ES-I3 (cell line): ENCODE measurements around the gene PROSER3.

Experiments
- H3K36me3 ChIP-seq: 2 replicates; pipeline ENCODE4 v1.6.1; 2013; ENCODE audit warnings: mild to moderate bottlenecking, low read length, control low read depth, moderate library complexity; ENCODE audit not compliant: insufficient read depth
- H3K4me1 ChIP-seq: 2 replicates; pipeline ENCODE4 v1.6.1; 2013; ENCODE audit warnings: mild to moderate bottlenecking, control low read depth, low read length; ENCODE audit not compliant: insufficient read depth
- H3K9ac ChIP-seq: 2 replicates; pipeline ENCODE4 v1.6.1; 2013; ENCODE audit warnings: low read depth, mild to moderate bottlenecking, low read length, moderate library complexity
- H3K9me3 ChIP-seq: 2 replicates; pipeline ENCODE4 v1.6.1; 2013; ENCODE audit warnings: mild to moderate bottlenecking, low read length, moderate library complexity; ENCODE audit not compliant: control insufficient read depth, insufficient read depth

Gene PROSER3

GRCh38 chr19:35729021-35729420 lies 29.0 kb upstream of the PROSER3 start:
- no peaks in the 10 kb centered on the region for H3K4me1 ChIP-seq
- H3K9me3 ChIP-seq, result no peaks in the 10 kb centered on the region
- H3K36me3 ChIP-seq, result peaks cover 22% of the 10 kb centered on the region

GRCh38 chr19:35729763-35730162 lies 28.2 kb upstream of the PROSER3 start:
- Histone ChIP-seq H3K36me3 (peaks cover 21% of the 10 kb centered on the region), H3K4me1 (no peaks in the 10 kb centered on the region), H3K9me3 (no peaks in the 10 kb centered on the region), H3K9ac (no peak overlapping the region)

More at GRCh38 chr19:35729021-35729420, 29.0 kb upstream of the PROSER3 start:
- H3K9ac ChIP-seq, result no peak overlapping the region

- Histone ChIP-seq H3K9me3 (no peaks in the 10 kb centered on the region), H3K36me3 (peaks cover 16% of the 10 kb centered on the region), H3K4me1 (no peaks in the 10 kb centered on the region), H3K9ac (no peak overlapping the region)
These were observed 27.6 kb upstream of the PROSER3 start for GRCh38 chr19:35730326-35730725.

- Histone ChIP-seq H3K36me3 (peaks cover 15% of the 10 kb centered on the region), H3K9me3 (no peaks in the 10 kb centered on the region), H3K4me1 (no peaks in the 10 kb centered on the region), H3K9ac (no peak overlapping the region)
These were observed 26.6 kb upstream of the PROSER3 start for GRCh38 chr19:35731353-35731752.

GRCh38 chr19:35731779-35732405 lies 26.1 kb upstream of the PROSER3 start:
- H3K36me3 ChIP-seq, result peaks cover 13% of the 10 kb centered on the region
- no peaks in the 10 kb centered on the region for H3K9me3 ChIP-seq
- H3K4me1 ChIP-seq, result no peaks in the 10 kb centered on the region
- no peak overlapping the region for H3K9ac ChIP-seq

- Histone ChIP-seq H3K9me3 (no peaks in the 10 kb centered on the region), H3K9ac (no peak overlapping the region), H3K4me1 (no peaks in the 10 kb centered on the region), H3K36me3 (peaks cover 13% of the 10 kb centered on the region)
These were observed 25.3 kb upstream of the PROSER3 start for GRCh38 chr19:35732540-35733179.

- H3K9me3 ChIP-seq, result no peaks in the 10 kb centered on the region
- H3K36me3 ChIP-seq, result peaks cover 13% of the 10 kb centered on the region
- H3K4me1 ChIP-seq, result no peaks in the 10 kb centered on the region
- no peak overlapping the region for H3K9ac ChIP-seq
These were observed 24.5 kb upstream of the PROSER3 start for GRCh38 chr19:35733180-35734125.

GRCh38 chr19:35734273-35734672 lies 23.7 kb upstream of the PROSER3 start:
- Histone ChIP-seq H3K36me3 (peaks cover 13% of the 10 kb centered on the region), H3K9ac (no peak overlapping the region), H3K9me3 (no peaks in the 10 kb centered on the region), H3K4me1 (no peaks in the 10 kb centered on the region)

GRCh38 chr19:35734889-35735288 lies 23.1 kb upstream of the PROSER3 start:
- no peak overlapping the region for H3K9ac ChIP-seq
- H3K9me3 ChIP-seq, result no peaks in the 10 kb centered on the region
- H3K4me1 ChIP-seq, result no peaks in the 10 kb centered on the region
- H3K36me3 ChIP-seq, result peaks cover 13% of the 10 kb centered on the region

- Histone ChIP-seq H3K4me1 (no peaks in the 10 kb centered on the region), H3K9ac (no peak overlapping the region), H3K36me3 (peaks cover 6% of the 10 kb centered on the region)
These were observed 20.8 kb upstream of the PROSER3 start for GRCh38 chr19:35736913-35737886.

GRCh38 chr19:35738021-35738886 lies 19.7 kb upstream of the PROSER3 start:
- Histone ChIP-seq H3K9ac (no peak overlapping the region), H3K4me1 (no peaks in the 10 kb centered on the region), H3K36me3 (peaks cover 6% of the 10 kb centered on the region), H3K9me3 (no peaks in the 10 kb centered on the region)

More at GRCh38 chr19:35736913-35737886, 20.8 kb upstream of the PROSER3 start:
- no peaks in the 10 kb centered on the region for H3K9me3 ChIP-seq

GRCh38 chr19:35738887-35739229 lies 19.1 kb upstream of the PROSER3 start:
- Histone ChIP-seq H3K4me1 (no peaks in the 10 kb centered on the region), H3K36me3 (peaks cover 3% of the 10 kb centered on the region; the same call in 1 of the 2 replicates), H3K9ac (no peak overlapping the region), H3K9me3 (no peaks in the 10 kb centered on the region)
